HCT116 (cell line): ENCODE results near the gene NXPE4. TPM values are rescaled to one million over a fixed set of nuclear protein-coding genes. Genes with fewer than 3 reads are reported as not detected.

Experiments
- ATAC-seq: fragments of 200-7000 bp; cut with Tn5 transposase; 2 replicates; pipeline ENCODE4 v1.9.1; 2020; ENCODE audit warnings: mild to moderate bottlenecking, moderate library complexity
- BruUV-seq: library from RNA; stranded (reverse); fragments of 400-500 nt; replicated peaks from 2 replicates; lab custom pipeline; 2021; lab: Mats Ljungman, UMichigan
- CTCF ChIA-PET: fragments of 300-600 bp; sonication (Branson Sonifier 250); formaldehyde crosslinking; loops from one replicate; lab custom pipeline; 2021; ENCODE audit warnings: antibody characterized with exemption; lab: Charles Lee
- POLR2A ChIA-PET: fragments of 300-600, 350-600 bp; sonication (Branson Sonifier 250); formaldehyde crosslinking; loops from one replicate; lab custom pipeline; 2021; ENCODE audit warnings: antibody characterized with exemption; lab: Charles Lee
- RAD21 ChIA-PET, 2 experiments: fragments of 300-600 bp; sonication (Branson Sonifier 250); formaldehyde crosslinking; loops; one replicate each; lab custom pipeline; 2023; ENCODE audit warnings: low total read pairs in 2 of 2; ENCODE audit not compliant: uncharacterized antibody in 2 of 2, unreplicated experiment in 2 of 2, low non-redundant PET in 1 of 2; lab: Charles Lee
- DNase-seq: peaks from one replicate; pipeline ENCODE4 v3.0.0-alpha.2; 2010; ENCODE audit warnings: low read depth, low spot score
- H2AFZ ChIP-seq: fragments of 200-600 bp; shearing (Covaris generic), sonication (generic); 2 replicates; pipeline ENCODE4 v1.6.1; 2017; ENCODE audit warnings: low read depth, mixed run types, mixed read lengths, antibody characterized with exemption, low read length; ENCODE audit not compliant: poor library complexity, severe bottlenecking
- H3K27ac ChIP-seq: 2 replicates; pipeline ENCODE4 v1.5.1; 2012; ENCODE audit warnings: low read depth, low read length
- H3K27me3 ChIP-seq: fragments of 200-600 bp; sonication (generic); 2 replicates; pipeline ENCODE4 v1.6.1; 2016; ENCODE audit warnings: mixed run types, low read length, mixed read lengths; ENCODE audit not compliant: insufficient read depth
- H3K36me3 ChIP-seq, 2 experiments: fragments of 200-500 bp in 1 of 2; fragments of 200-600 bp in 1 of 2; sonication (Bioruptor generic) in 1 of 2; sonication (generic) in 1 of 2; 2 replicates each; pipeline versions ENCODE4 v1.5.1 to v1.6.1; 2014 to 2016; ENCODE audit warnings: low read length in 2 of 2, inconsistent platforms in 1 of 2, mixed read lengths in 1 of 2, mixed run types in 1 of 2; ENCODE audit not compliant: insufficient read depth in 2 of 2, control insufficient read depth in 1 of 2
- H3K4me1 ChIP-seq, 2 experiments: fragments of 200-600 bp in 1 of 2; sonication (generic) in 1 of 2; 2 replicates each; pipeline versions ENCODE4 v1.5.1 to v1.6.1; 2012 to 2017; ENCODE audit warnings: low read length in 2 of 2, inconsistent platforms in 1 of 2, mild to moderate bottlenecking in 1 of 2, mixed read lengths in 1 of 2, mixed run types in 1 of 2, moderate library complexity in 1 of 2; ENCODE audit not compliant: insufficient read depth in 2 of 2, control insufficient read depth in 1 of 2
- H3K4me2 ChIP-seq: fragments of 200-600 bp; sonication (generic); 2 replicates; pipeline ENCODE4 v1.6.1; 2017; ENCODE audit warnings: mixed run types, low read length, mixed read lengths
- H3K4me3 ChIP-seq, 2 experiments: fragments of 200-600 bp in 1 of 2; sonication (generic) in 1 of 2; replicated peaks in 1 of 2; 2 replicates each; pipeline ENCODE4 v1.5.1; 2011 to 2016; ENCODE audit warnings: low read length in 2 of 2, control low read depth in 1 of 2, low read depth in 1 of 2, mild to moderate bottlenecking in 1 of 2, mixed read lengths in 1 of 2, mixed run types in 1 of 2
- H3K79me2 ChIP-seq: fragments of 200-600 bp; sonication (generic); 2 replicates; pipeline ENCODE4 v1.6.1; 2017; ENCODE audit warnings: mild to moderate bottlenecking, mixed run types, low read length, moderate library complexity, mixed read lengths; ENCODE audit not compliant: insufficient read depth
- H3K9ac ChIP-seq: fragments of 200-600 bp; sonication (generic); 2 replicates; pipeline ENCODE4 v1.6.1; 2016; ENCODE audit warnings: low read length, mixed read lengths
- H3K9me2 ChIP-seq: fragments of 200-600 bp; sonication (generic), shearing (Covaris generic); 2 replicates; pipeline ENCODE4 v1.6.1; 2017; ENCODE audit warnings: mixed run types, mild to moderate bottlenecking, moderate library complexity; ENCODE audit not compliant: insufficient read depth
- H3K9me3 ChIP-seq, 2 experiments: fragments of 200-500 bp in 1 of 2; fragments of 200-600 bp in 1 of 2; sonication (Bioruptor generic) in 1 of 2; sonication (generic) in 1 of 2; 2 replicates each; pipeline ENCODE4 v1.6.1; 2014 to 2017; ENCODE audit warnings: low read length in 2 of 2, mixed read lengths in 2 of 2, inconsistent platforms in 1 of 2, low read depth in 1 of 2, mild to moderate bottlenecking in 1 of 2, mixed run types in 1 of 2, moderate library complexity in 1 of 2; ENCODE audit not compliant: control insufficient read depth in 1 of 2, insufficient read depth in 1 of 2
- H4K20me1 ChIP-seq: fragments of 200-600 bp; sonication (generic), shearing (Covaris generic); 2 replicates; pipeline ENCODE4 v1.6.1; 2017; ENCODE audit warnings: mixed run types, mild to moderate bottlenecking, moderate library complexity; ENCODE audit not compliant: insufficient read depth
- CBX3 ChIP-seq: IDR thresholded peaks from 2 replicates; pipeline ENCODE4 v1.6.1; 2012; ENCODE audit warnings: low read depth
- CEBPB ChIP-seq: IDR thresholded peaks from 2 replicates; pipeline ENCODE4 v1.6.1; 2012; ENCODE audit warnings: low read depth
- EZH2 ChIP-seq: fragments of 200-600 bp; sonication (generic); IDR thresholded peaks from 2 replicates; pipeline ENCODE4 v1.6.1; 2017; ENCODE audit warnings: antibody characterized with exemption, mixed run types
- EZH2phosphoT487 ChIP-seq: fragments of 200-600 bp; IDR thresholded peaks from 2 replicates; pipeline ENCODE4 v1.6.1; 2018; ENCODE audit warnings: antibody characterized with exemption, borderline replicate concordance
- FOSL1 ChIP-seq: IDR thresholded peaks from 2 replicates; pipeline ENCODE4 v1.6.1; 2012; ENCODE audit warnings: low read depth
- JUND ChIP-seq: IDR thresholded peaks from 2 replicates; pipeline ENCODE4 v1.6.1; 2012
- POLR2A ChIP-seq: IDR thresholded peaks from 2 replicates; pipeline ENCODE4 v1.7.0; 2011; ENCODE audit warnings: borderline replicate concordance; ENCODE audit not compliant: insufficient read depth, insufficient read length; ENCODE audit errors: extremely low read depth
- RAD21 ChIP-seq: IDR thresholded peaks from 2 replicates; pipeline ENCODE4 v1.6.1; 2012; ENCODE audit warnings: low read depth, mild to moderate bottlenecking
- SIN3A ChIP-seq: IDR thresholded peaks from 2 replicates; pipeline ENCODE4 v1.6.1; 2012; ENCODE audit warnings: low read depth
- SP1 ChIP-seq: IDR thresholded peaks from 2 replicates; pipeline ENCODE4 v1.6.1; 2012; ENCODE audit warnings: low read depth
- SRF ChIP-seq: IDR thresholded peaks from 2 replicates; pipeline ENCODE4 v1.6.1; 2012; ENCODE audit warnings: low read depth
- TCF7L2 ChIP-seq: IDR thresholded peaks from 2 replicates; pipeline ENCODE4 v1.7.0; 2011; ENCODE audit warnings: borderline replicate concordance, inconsistent platforms; ENCODE audit not compliant: insufficient read depth, insufficient read length; ENCODE audit errors: extremely low read depth
- YY1 ChIP-seq: IDR thresholded peaks from 2 replicates; pipeline ENCODE4 v1.6.1; 2011; ENCODE audit warnings: low read length, low read depth, moderate library complexity, mild to moderate bottlenecking; ENCODE audit not compliant: insufficient replicate concordance; ENCODE audit errors: extremely low read depth
- ZFX ChIP-seq: fragments of 450-650 bp; IDR thresholded peaks from 2 replicates; pipeline ENCODE4 v1.6.1; 2017
- intact Hi-C: fragments of 100-400 bp; cut with micrococcal nuclease; formaldehyde crosslinking; loops from 2 replicates; pipeline ENCODE4 v1.10.0; 2022
- total RNA-seq: library from RNA; stranded (reverse); gene quantifications from one replicate; pipeline ENCODE4 v1.2.1, GENCODE V29; 2021; ENCODE audit not compliant: unreplicated experiment
- TF ChIP-seq, protein P1 (sequence below): IDR thresholded peaks from 2 replicates; pipeline ENCODE4 v1.6.1; 2012; ENCODE audit warnings: low read depth
- TF ChIP-seq, protein P2 (sequence below): IDR thresholded peaks from 2 replicates; pipeline ENCODE4 v1.6.1; 2012
- TF ChIP-seq, protein P3 (sequence below), 3 experiments: fragments of 200-600 bp in 1 of 3; sonication (generic) in 1 of 3; IDR thresholded peaks in 2 of 3; conservative IDR thresholded peaks in 1 of 3; 2 replicates each; pipeline ENCODE4 v1.5.1; 2012 to 2017; ENCODE audit warnings: low read depth in 2 of 3, low read length in 2 of 3, antibody characterized with exemption in 1 of 3, borderline replicate concordance in 1 of 3, control low read depth in 1 of 3, mild to moderate bottlenecking in 1 of 3, mixed read lengths in 1 of 3, mixed run types in 1 of 3, moderate library complexity in 1 of 3; ENCODE audit not compliant: insufficient read depth in 1 of 3
- TF ChIP-seq, protein P4 (sequence below): IDR thresholded peaks from 2 replicates; pipeline ENCODE4 v1.6.1; 2012
- TF ChIP-seq, protein P5 (sequence below): IDR thresholded peaks from 2 replicates; pipeline ENCODE4 v1.6.1; 2011; ENCODE audit warnings: mild to moderate bottlenecking, low read length, moderate library complexity; ENCODE audit not compliant: insufficient replicate concordance; ENCODE audit errors: extremely low read depth

The NXPE4 gene
- total RNA-seq, 1 experiment from 2014 or later = not detected

GRCh38 chr11:114559425-114560310, 35.9 kb downstream of the NXPE4 start, which contains the start of gene NXPE1:
Gene NXPE1 (minus strand): TSS chr11:114559881. CDS start chr11:114551201, 8,680 bp downstream.
- Histone ChIP-seq H3K4me1 (peaks cover 0 to 20% of the 10 kb centered on the region in 2 experiments; a peak in 2 of 4 replicates), H3K9ac (no peak within 1 kb of the TSS), H3K36me3 (no peaks in the 10 kb centered on the region), H3K4me3 (no peak within 1 kb of the TSS), H4K20me1 (no peaks in the 10 kb centered on the region), H2AFZ (no peak within 1 kb of the TSS), H3K4me2 (no peak within 1 kb of the TSS), H3K9me3 (no peaks in the 10 kb centered on the region), H3K79me2 (no peaks in the 10 kb centered on the region), H3K9me2 (no peaks in the 10 kb centered on the region), H3K27ac (no peak within 1 kb of the TSS), H3K27me3 (no peaks in the 10 kb centered on the region)
- RAD21 ChIA-PET = no interaction called here
- intact Hi-C loops = no loop called here
- TF ChIP-seq, protein P1, sequence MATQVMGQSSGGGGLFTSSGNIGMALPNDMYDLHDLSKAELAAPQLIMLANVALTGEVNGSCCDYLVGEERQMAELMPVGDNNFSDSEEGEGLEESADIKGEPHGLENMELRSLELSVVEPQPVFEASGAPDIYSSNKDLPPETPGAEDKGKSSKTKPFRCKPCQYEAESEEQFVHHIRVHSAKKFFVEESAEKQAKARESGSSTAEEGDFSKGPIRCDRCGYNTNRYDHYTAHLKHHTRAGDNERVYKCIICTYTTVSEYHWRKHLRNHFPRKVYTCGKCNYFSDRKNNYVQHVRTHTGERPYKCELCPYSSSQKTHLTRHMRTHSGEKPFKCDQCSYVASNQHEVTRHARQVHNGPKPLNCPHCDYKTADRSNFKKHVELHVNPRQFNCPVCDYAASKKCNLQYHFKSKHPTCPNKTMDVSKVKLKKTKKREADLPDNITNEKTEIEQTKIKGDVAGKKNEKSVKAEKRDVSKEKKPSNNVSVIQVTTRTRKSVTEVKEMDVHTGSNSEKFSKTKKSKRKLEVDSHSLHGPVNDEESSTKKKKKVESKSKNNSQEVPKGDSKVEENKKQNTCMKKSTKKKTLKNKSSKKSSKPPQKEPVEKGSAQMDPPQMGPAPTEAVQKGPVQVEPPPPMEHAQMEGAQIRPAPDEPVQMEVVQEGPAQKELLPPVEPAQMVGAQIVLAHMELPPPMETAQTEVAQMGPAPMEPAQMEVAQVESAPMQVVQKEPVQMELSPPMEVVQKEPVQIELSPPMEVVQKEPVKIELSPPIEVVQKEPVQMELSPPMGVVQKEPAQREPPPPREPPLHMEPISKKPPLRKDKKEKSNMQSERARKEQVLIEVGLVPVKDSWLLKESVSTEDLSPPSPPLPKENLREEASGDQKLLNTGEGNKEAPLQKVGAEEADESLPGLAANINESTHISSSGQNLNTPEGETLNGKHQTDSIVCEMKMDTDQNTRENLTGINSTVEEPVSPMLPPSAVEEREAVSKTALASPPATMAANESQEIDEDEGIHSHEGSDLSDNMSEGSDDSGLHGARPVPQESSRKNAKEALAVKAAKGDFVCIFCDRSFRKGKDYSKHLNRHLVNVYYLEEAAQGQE = no peak
- TF ChIP-seq TCF7L2 (no peak), ZFX (no peak), SRF (no peak), EZH2 (no peak), POLR2A (no peak), SIN3A (no peak), SP1 (no peak), RAD21 (no peak), JUND (no peak), CEBPB (no peak), FOSL1 (no peak), YY1 (no peak), CBX3 (no peak), EZH2phosphoT487 (no peak)
- TF ChIP-seq, protein P2, sequence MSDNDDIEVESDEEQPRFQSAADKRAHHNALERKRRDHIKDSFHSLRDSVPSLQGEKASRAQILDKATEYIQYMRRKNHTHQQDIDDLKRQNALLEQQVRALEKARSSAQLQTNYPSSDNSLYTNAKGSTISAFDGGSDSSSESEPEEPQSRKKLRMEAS = no peak
- TF ChIP-seq, protein P3, sequence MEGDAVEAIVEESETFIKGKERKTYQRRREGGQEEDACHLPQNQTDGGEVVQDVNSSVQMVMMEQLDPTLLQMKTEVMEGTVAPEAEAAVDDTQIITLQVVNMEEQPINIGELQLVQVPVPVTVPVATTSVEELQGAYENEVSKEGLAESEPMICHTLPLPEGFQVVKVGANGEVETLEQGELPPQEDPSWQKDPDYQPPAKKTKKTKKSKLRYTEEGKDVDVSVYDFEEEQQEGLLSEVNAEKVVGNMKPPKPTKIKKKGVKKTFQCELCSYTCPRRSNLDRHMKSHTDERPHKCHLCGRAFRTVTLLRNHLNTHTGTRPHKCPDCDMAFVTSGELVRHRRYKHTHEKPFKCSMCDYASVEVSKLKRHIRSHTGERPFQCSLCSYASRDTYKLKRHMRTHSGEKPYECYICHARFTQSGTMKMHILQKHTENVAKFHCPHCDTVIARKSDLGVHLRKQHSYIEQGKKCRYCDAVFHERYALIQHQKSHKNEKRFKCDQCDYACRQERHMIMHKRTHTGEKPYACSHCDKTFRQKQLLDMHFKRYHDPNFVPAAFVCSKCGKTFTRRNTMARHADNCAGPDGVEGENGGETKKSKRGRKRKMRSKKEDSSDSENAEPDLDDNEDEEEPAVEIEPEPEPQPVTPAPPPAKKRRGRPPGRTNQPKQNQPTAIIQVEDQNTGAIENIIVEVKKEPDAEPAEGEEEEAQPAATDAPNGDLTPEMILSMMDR (IDR thresholded peaks at IDR 0.05 in 2 of 3, conservative IDR thresholded peaks at IDR 0.05 in 1 of 3; ENCODE audit: borderline replicate concordance in 1 of 3, insufficient read depth in 1 of 3, low read depth in 2 of 3, low read length in 2 of 3) = no peak
- TF ChIP-seq, protein P4, sequence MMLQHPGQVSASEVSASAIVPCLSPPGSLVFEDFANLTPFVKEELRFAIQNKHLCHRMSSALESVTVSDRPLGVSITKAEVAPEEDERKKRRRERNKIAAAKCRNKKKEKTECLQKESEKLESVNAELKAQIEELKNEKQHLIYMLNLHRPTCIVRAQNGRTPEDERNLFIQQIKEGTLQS = no peak
- TF ChIP-seq, protein P5, sequence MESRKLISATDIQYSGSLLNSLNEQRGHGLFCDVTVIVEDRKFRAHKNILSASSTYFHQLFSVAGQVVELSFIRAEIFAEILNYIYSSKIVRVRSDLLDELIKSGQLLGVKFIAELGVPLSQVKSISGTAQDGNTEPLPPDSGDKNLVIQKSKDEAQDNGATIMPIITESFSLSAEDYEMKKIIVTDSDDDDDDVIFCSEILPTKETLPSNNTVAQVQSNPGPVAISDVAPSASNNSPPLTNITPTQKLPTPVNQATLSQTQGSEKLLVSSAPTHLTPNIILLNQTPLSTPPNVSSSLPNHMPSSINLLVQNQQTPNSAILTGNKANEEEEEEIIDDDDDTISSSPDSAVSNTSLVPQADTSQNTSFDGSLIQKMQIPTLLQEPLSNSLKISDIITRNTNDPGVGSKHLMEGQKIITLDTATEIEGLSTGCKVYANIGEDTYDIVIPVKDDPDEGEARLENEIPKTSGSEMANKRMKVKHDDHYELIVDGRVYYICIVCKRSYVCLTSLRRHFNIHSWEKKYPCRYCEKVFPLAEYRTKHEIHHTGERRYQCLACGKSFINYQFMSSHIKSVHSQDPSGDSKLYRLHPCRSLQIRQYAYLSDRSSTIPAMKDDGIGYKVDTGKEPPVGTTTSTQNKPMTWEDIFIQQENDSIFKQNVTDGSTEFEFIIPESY = no peak
- CTCF ChIA-PET = no interaction called here
- no peak for ATAC-seq
- DNase-seq = no peak
- POLR2A ChIA-PET = no interaction called here
- BruUV-seq = no TSS peak
